ENCODE measurements around the gene TDRD6.
"Not testable (repeated sequence)": the region's sequence is repeated elsewhere in the genome, so short reads cannot be mapped to it uniquely, and the experiment has no call there.

The TDRD6 gene

GRCh38 chr6:46688966-46689335, 1.3 kb downstream of the TDRD6 start:
- DNase-seq: no peak

GRCh38 chr6:46689657-46690056, 2.0 kb downstream of the TDRD6 start:
- DNase-seq: no peak

GRCh38 chr6:46690141-46690755, 2.6 kb downstream of the TDRD6 start:
- no peak for DNase-seq

- no peak for DNase-seq
Observed at GRCh38 chr6:46690911-46691451, 3.3 kb downstream of the TDRD6 start.

- DNase-seq: no peak
Observed at GRCh38 chr6:46699970-46700369, 12.3 kb downstream of the TDRD6 start.

- DNase-seq: no peak
Observed at GRCh38 chr6:46704562-46704961, 16.9 kb downstream of the TDRD6 start.

- no peak for DNase-seq
Observed at GRCh38 chr6:46706464-46706863, 18.8 kb downstream of the TDRD6 start.

GRCh38 chr6:46711491-46711890, 23.8 kb downstream of the TDRD6 start:
- DNase-seq: no peak

- no peak for DNase-seq
Observed at GRCh38 chr6:46715141-46715540, 27.5 kb downstream of the TDRD6 start.

- DNase-seq: no peak
Observed at GRCh38 chr6:46719099-46719498, 31.4 kb downstream of the TDRD6 start.

- DNase-seq: no peak
Observed at GRCh38 chr6:46720401-46720800, 32.7 kb downstream of the TDRD6 start.

- DNase-seq: no peak
Observed at GRCh38 chr6:46729787-46730326, 42.2 kb downstream of the TDRD6 start.

GRCh38 chr6:46730921-46731461, 43.3 kb downstream of the TDRD6 start:
- DNase-seq: no peak

GRCh38 chr6:46733341-46733801, 45.7 kb downstream of the TDRD6 start:
- DNase-seq: no peak

- no peak for DNase-seq
Observed at GRCh38 chr6:46734867-46735719, 47.4 kb downstream of the TDRD6 start, which contains the start of gene PLA2G7. Gene PLA2G7, minus strand, starts transcription at chr6:46735375. Its CDS starts 12,484 bp downstream, at chr6:46722891.

GRCh38 chr6:46735720-46736031, 48.0 kb downstream of the TDRD6 start:
- DNase-seq: no peak

- no peak for DNase-seq
Observed at GRCh38 chr6:46736906-46737305, 49.2 kb downstream of the TDRD6 start.

- DNase-seq: no peak
Observed at GRCh38 chr6:46741482-46741881, 53.8 kb downstream of the TDRD6 start.

- no peak for DNase-seq
Observed at GRCh38 chr6:46741910-46742309, 54.2 kb downstream of the TDRD6 start.

GRCh38 chr6:46743425-46744158, 55.9 kb downstream of the TDRD6 start:
- no peak for DNase-seq

- not testable (repeated sequence) for DNase-seq
Observed at GRCh38 chr6:46744159-46744725, 56.6 kb downstream of the TDRD6 start.

GRCh38 chr6:46745973-46746372, 58.3 kb downstream of the TDRD6 start:
- no peak for DNase-seq

- DNase-seq: no peak
Observed at GRCh38 chr6:46746696-46747095, 59.0 kb downstream of the TDRD6 start, which contains the start of gene ANKRD66. Gene ANKRD66, plus strand, starts transcription at chr6:46746933. Its CDS starts 5,016 bp downstream, at chr6:46751949.
